OCI-LY3 (cell line): ENCODE data around the gene CATSPER3.

ENCODE experiments used
- H2AFZ ChIP-seq: fragments of 200-600, 300-600 bp; shearing (Covaris generic); 2 replicates; pipeline ENCODE4 v1.6.0; 2014; ENCODE audit warnings: antibody characterized with exemption, low read depth, low read length
- H3K27ac ChIP-seq: fragments of 200-600, 300-600 bp; sonication (generic); 2 replicates; pipeline ENCODE4 v1.5.1; 2014; ENCODE audit warnings: mild to moderate bottlenecking, low read length, moderate library complexity, mixed read lengths
- H3K27me3 ChIP-seq: fragments of 200-600, 300-600 bp; sonication (generic); 2 replicates; pipeline ENCODE4 v1.6.1; 2014; ENCODE audit warnings: low read depth, low read length, mixed read lengths
- H3K36me3 ChIP-seq: fragments of 200-600, 300-600 bp; sonication (generic); replicated peaks from 2 replicates; pipeline ENCODE3; 2014; ENCODE audit warnings: low read depth, low read length, mixed read lengths
- H3K4me1 ChIP-seq: fragments of 300-600, 200-600 bp; sonication (generic); 2 replicates; pipeline ENCODE4 v1.6.1; 2014; ENCODE audit warnings: low read length, mixed read lengths
- H3K4me2 ChIP-seq: fragments of 200-600, 300-600 bp; sonication (generic); 2 replicates; pipeline ENCODE4 v1.6.1; 2014; ENCODE audit warnings: low read length, mixed read lengths
- H3K4me3 ChIP-seq: fragments of 300-600, 200-600 bp; sonication (generic); 2 replicates; pipeline ENCODE4 v1.5.1; 2014; ENCODE audit warnings: antibody characterized with exemption, mild to moderate bottlenecking, low read length, moderate library complexity
- H3K79me2 ChIP-seq: fragments of 300-600, 200-600 bp; shearing (Covaris generic); 2 replicates; pipeline ENCODE4 v1.6.1; 2014; ENCODE audit warnings: mild to moderate bottlenecking, low read length, mixed read lengths
- H3K9ac ChIP-seq: fragments of 300-600, 200-600 bp; shearing (Covaris generic); 2 replicates; pipeline ENCODE4 v1.6.0; 2014; ENCODE audit warnings: mild to moderate bottlenecking, low read length, moderate library complexity
- H3K9me3 ChIP-seq: fragments of 200-600, 300-600 bp; shearing (Covaris generic); 2 replicates; pipeline ENCODE4 v1.6.1; 2014; ENCODE audit warnings: low read length, mixed read lengths; ENCODE audit not compliant: insufficient read depth
- H4K20me1 ChIP-seq: fragments of 200-600, 300-600 bp; sonication (generic); 2 replicates; pipeline ENCODE4 v1.6.1; 2016; ENCODE audit warnings: low read length, mixed read lengths; ENCODE audit not compliant: insufficient read depth
- EZH2phosphoT487 ChIP-seq: fragments of 200-600 bp; shearing (Covaris generic); IDR thresholded peaks from 2 replicates; pipeline ENCODE4 v1.6.1; 2018; ENCODE audit warnings: antibody characterized with exemption, mixed run types, low read depth
- TF ChIP-seq, protein P1 (sequence below): fragments of 200-600, 300-600 bp; sonication (generic); IDR thresholded peaks from 2 replicates; pipeline ENCODE4 v1.5.1; 2014; ENCODE audit warnings: antibody characterized with exemption, low read length, low read depth

The CATSPER3 gene

DNA sequence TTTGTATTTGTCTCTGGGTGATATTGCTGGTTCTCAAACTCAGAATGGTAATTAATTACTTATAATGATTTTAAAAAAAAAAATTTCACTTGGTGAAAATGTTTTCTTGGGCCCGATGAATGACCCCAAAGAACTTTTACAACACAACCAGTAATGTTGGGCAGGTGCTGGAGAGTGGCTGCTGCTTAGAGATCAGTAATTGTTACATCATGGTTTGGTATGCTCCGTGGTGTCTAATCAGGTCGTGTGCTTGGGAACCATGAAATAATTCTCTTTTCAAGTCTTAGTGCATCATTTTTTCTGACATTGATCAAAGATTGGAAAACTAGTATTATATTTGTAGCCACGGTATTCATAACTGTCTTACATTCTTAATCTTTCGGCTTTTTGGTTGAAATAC is 33.5 kb upstream of the CATSPER3 start:
- H3K36me3 ChIP-seq, result peaks cover 3% of the 10 kb centered on the region
- H3K4me1 ChIP-seq, result 0 out of 2 replicates have a peak, but pooled peaks cover 4% of the 10 kb centered on the region
- H3K79me2 ChIP-seq, result no peaks in the 10 kb centered on the region
- H3K27ac ChIP-seq, result no peak overlapping the region
- no peak overlapping the region for H3K4me2 ChIP-seq
- no peak overlapping the region for H2AFZ ChIP-seq
- no peaks in the 10 kb centered on the region for H3K9me3 ChIP-seq
- TF ChIP-seq, protein P1, sequence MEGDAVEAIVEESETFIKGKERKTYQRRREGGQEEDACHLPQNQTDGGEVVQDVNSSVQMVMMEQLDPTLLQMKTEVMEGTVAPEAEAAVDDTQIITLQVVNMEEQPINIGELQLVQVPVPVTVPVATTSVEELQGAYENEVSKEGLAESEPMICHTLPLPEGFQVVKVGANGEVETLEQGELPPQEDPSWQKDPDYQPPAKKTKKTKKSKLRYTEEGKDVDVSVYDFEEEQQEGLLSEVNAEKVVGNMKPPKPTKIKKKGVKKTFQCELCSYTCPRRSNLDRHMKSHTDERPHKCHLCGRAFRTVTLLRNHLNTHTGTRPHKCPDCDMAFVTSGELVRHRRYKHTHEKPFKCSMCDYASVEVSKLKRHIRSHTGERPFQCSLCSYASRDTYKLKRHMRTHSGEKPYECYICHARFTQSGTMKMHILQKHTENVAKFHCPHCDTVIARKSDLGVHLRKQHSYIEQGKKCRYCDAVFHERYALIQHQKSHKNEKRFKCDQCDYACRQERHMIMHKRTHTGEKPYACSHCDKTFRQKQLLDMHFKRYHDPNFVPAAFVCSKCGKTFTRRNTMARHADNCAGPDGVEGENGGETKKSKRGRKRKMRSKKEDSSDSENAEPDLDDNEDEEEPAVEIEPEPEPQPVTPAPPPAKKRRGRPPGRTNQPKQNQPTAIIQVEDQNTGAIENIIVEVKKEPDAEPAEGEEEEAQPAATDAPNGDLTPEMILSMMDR, result no peak
- TF ChIP-seq EZH2phosphoT487, result no peak
- no peaks in the 10 kb centered on the region for H4K20me1 ChIP-seq
- no peak overlapping the region for H3K9ac ChIP-seq
- no peak overlapping the region for H3K4me3 ChIP-seq
- no peaks in the 10 kb centered on the region for H3K27me3 ChIP-seq

DNA sequence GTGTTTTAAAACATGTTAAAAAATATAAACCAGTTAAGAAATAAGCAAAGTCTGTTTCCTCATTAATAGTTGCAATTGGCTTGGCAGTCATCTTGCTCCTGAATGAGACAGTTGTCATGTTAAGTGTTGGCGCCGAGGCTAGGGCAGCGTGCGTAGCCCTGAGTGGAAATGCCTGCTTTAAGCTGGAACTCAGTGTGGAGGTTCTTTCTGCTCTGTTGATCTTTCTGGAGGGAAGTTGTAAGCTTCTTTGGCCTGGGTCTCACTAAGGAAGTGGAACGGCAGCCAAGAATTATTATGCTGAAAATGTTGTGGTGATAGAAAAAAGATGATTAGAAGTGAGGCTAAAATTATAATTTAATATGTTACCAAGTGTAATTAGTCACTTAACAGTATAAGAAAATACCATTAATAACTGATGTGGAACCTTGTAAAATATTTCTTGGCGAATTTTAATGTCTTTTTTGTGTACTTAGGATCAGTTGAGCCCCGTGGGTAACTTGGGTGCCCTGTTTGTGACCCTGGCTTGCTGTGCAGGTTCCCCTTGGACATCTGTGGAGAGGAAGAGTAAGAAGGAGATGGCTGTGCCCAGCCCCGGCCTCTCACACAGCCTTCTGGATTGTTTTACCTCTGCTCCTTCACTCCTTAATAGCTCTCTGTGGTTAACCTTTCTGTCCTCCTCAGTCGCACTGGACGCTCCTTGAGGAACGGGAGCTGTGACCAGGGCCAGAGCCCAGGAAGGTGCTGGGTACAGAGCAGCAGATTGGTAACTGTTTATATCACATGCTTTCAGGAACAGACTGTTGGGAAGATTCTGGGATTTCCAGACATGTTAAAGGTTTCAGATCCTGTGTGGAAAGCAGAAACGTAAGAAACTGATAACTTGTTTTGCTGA is 31.8 kb upstream of the CATSPER3 start:
- Histone ChIP-seq H3K4me1 (0 out of 2 replicates have a peak, but pooled peaks cover 4% of the 10 kb centered on the region), H3K4me2 (no peak overlapping the region), H4K20me1 (no peaks in the 10 kb centered on the region), H3K9ac (no peak overlapping the region), H3K79me2 (no peaks in the 10 kb centered on the region), H3K27ac (no peak overlapping the region), H3K27me3 (no peaks in the 10 kb centered on the region), H3K4me3 (no peak overlapping the region), H3K36me3 (peaks cover 3% of the 10 kb centered on the region), H2AFZ (no peak overlapping the region), H3K9me3 (no peaks in the 10 kb centered on the region)
- TF ChIP-seq EZH2phosphoT487, result no peak
- TF ChIP-seq, protein P1, result no peak

DNA sequence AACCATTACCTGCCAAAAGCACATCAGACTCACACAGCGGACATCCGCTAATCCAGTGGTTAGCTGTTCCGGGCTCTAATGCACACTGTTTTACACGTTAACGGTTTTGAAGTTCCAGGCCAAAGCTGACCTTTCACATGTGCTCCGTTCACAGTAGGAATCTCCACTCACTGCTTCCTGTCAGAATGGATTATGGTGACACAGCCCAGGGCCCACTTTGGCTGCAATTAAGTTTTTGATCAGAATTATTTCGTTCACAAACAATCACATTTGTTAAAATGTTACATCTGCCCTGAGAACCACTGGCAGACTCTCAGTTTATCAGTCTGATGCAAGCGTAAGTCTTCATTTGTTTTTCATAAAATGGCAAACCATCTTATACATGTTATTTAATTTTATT is 30.2 kb upstream of the CATSPER3 start:
- Histone ChIP-seq H3K9ac (no peak overlapping the region), H3K4me2 (no peak overlapping the region), H3K4me1 (0 out of 2 replicates have a peak, but pooled peaks cover 4% of the 10 kb centered on the region), H4K20me1 (no peaks in the 10 kb centered on the region), H3K4me3 (no peak overlapping the region), H3K36me3 (no peaks in the 10 kb centered on the region), H3K79me2 (no peaks in the 10 kb centered on the region), H2AFZ (no peak overlapping the region), H3K9me3 (no peaks in the 10 kb centered on the region), H3K27ac (no peak overlapping the region), H3K27me3 (no peaks in the 10 kb centered on the region)
- TF ChIP-seq, protein P1, result no peak
- no peak for TF ChIP-seq EZH2phosphoT487

DNA sequence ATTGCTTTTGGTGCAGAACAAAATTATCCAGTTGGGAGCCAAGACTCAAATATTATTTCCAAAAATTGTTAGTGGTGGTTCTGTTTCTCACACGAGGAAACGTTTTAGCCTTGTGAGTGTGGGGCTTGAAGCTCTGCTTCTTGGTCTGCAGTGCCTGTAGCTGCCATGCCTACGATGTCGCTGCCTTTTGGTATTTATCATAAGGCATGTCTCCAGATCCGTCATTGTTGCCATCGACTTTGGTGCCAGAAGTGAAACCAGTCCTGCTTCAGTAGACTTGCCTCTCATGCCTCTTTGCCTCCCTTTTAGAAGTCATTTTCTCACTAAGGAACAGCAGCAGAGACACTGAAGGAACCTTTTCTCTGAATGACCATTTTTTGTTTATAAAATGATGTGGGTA is 29.7 kb upstream of the CATSPER3 start:
- Histone ChIP-seq H3K9ac (no peak overlapping the region), H3K79me2 (no peaks in the 10 kb centered on the region), H3K36me3 (no peaks in the 10 kb centered on the region), H3K4me2 (no peak overlapping the region), H3K4me1 (0 out of 2 replicates have a peak, but pooled peaks cover 4% of the 10 kb centered on the region), H3K27me3 (no peaks in the 10 kb centered on the region), H3K9me3 (no peaks in the 10 kb centered on the region), H4K20me1 (no peaks in the 10 kb centered on the region), H3K4me3 (no peak overlapping the region), H3K27ac (no peak overlapping the region), H2AFZ (no peak overlapping the region)
- TF ChIP-seq, protein P1, result no peak
- no peak for TF ChIP-seq EZH2phosphoT487
